ENCODE results near the gene SLC8A1.

The SLC8A1 gene

GRCh38 chr2:40192864-40193669 lies 258.8 kb downstream of the SLC8A1 start:
- peaks cover 3% of the 10 kb centered on the region for H3K4me1 ChIP-seq (ENCODE audit: control insufficient read depth, insufficient read depth, low read length)

GRCh38 chr2:40190457-40190856 lies 261.4 kb downstream of the SLC8A1 start:
- Histone ChIP-seq H3K9me3 (ENCODE audit: control insufficient read depth, insufficient read depth, low read length) (no peaks in the 10 kb centered on the region), H3K9ac (ENCODE audit: low read depth, low read length) (no peak overlapping the region), H3K4me1 (ENCODE audit: control insufficient read depth, insufficient read depth, low read length) (no peaks in the 10 kb centered on the region), H3K4me3 (ENCODE audit: low read depth, low read length) (no peak overlapping the region), H3K36me3 (ENCODE audit: control insufficient read depth, insufficient read depth, low read length) (no peaks in the 10 kb centered on the region), H3K27me3 (ENCODE audit: control insufficient read depth, insufficient read depth, low read length) (no peaks in the 10 kb centered on the region)

More at GRCh38 chr2:40192864-40193669, 258.8 kb downstream of the SLC8A1 start:
- Histone ChIP-seq H3K9ac (ENCODE audit: low read depth, low read length) (no peak overlapping the region), H3K27me3 (ENCODE audit: control insufficient read depth, insufficient read depth, low read length) (no peaks in the 10 kb centered on the region), H3K4me3 (ENCODE audit: low read depth, low read length) (no peak overlapping the region), H3K9me3 (ENCODE audit: control insufficient read depth, insufficient read depth, low read length) (no peaks in the 10 kb centered on the region), H3K36me3 (ENCODE audit: control insufficient read depth, insufficient read depth, low read length) (no peaks in the 10 kb centered on the region)

- Histone ChIP-seq H3K4me1 (ENCODE audit: control insufficient read depth, insufficient read depth, low read length) (no peaks in the 10 kb centered on the region), H3K27me3 (ENCODE audit: control insufficient read depth, insufficient read depth, low read length) (no peaks in the 10 kb centered on the region), H3K36me3 (ENCODE audit: control insufficient read depth, insufficient read depth, low read length) (no peaks in the 10 kb centered on the region), H3K9ac (ENCODE audit: low read depth, low read length) (no peak overlapping the region), H3K9me3 (ENCODE audit: control insufficient read depth, insufficient read depth, low read length) (no peaks in the 10 kb centered on the region), H3K4me3 (ENCODE audit: low read depth, low read length) (no peak overlapping the region)
Measured at GRCh38 chr2:40189881-40190280, 262.0 kb downstream of the SLC8A1 start.

- H3K9ac ChIP-seq (ENCODE audit: low read depth, low read length) = no peak overlapping the region
- no peaks in the 10 kb centered on the region for H3K27me3 ChIP-seq (ENCODE audit: control insufficient read depth, insufficient read depth, low read length)
- no peaks in the 10 kb centered on the region for H3K36me3 ChIP-seq (ENCODE audit: control insufficient read depth, insufficient read depth, low read length)
- H3K4me3 ChIP-seq (ENCODE audit: low read depth, low read length) = no peak overlapping the region
- no peaks in the 10 kb centered on the region for H3K9me3 ChIP-seq (ENCODE audit: control insufficient read depth, insufficient read depth, low read length)
- H3K4me1 ChIP-seq (ENCODE audit: control insufficient read depth, insufficient read depth, low read length) = no peaks in the 10 kb centered on the region
Measured at GRCh38 chr2:40187054-40187453, 264.8 kb downstream of the SLC8A1 start.

GRCh38 chr2:40184551-40184950 lies 267.3 kb downstream of the SLC8A1 start:
- H3K4me3 ChIP-seq (ENCODE audit: low read depth, low read length) = no peak overlapping the region
- no peaks in the 10 kb centered on the region for H3K27me3 ChIP-seq (ENCODE audit: control insufficient read depth, insufficient read depth, low read length)
- H3K9ac ChIP-seq (ENCODE audit: low read depth, low read length) = no peak overlapping the region
- no peaks in the 10 kb centered on the region for H3K36me3 ChIP-seq (ENCODE audit: control insufficient read depth, insufficient read depth, low read length)
- no peaks in the 10 kb centered on the region for H3K9me3 ChIP-seq (ENCODE audit: control insufficient read depth, insufficient read depth, low read length)
- no peaks in the 10 kb centered on the region for H3K4me1 ChIP-seq (ENCODE audit: control insufficient read depth, insufficient read depth, low read length)

- Histone ChIP-seq H3K9ac (ENCODE audit: low read depth, low read length) (no peak overlapping the region), H3K27me3 (ENCODE audit: control insufficient read depth, insufficient read depth, low read length) (no peaks in the 10 kb centered on the region), H3K4me1 (ENCODE audit: control insufficient read depth, insufficient read depth, low read length) (no peaks in the 10 kb centered on the region), H3K9me3 (ENCODE audit: control insufficient read depth, insufficient read depth, low read length) (no peaks in the 10 kb centered on the region), H3K4me3 (ENCODE audit: low read depth, low read length) (no peak overlapping the region), H3K36me3 (ENCODE audit: control insufficient read depth, insufficient read depth, low read length) (no peaks in the 10 kb centered on the region)
Measured at GRCh38 chr2:40181855-40182254, 270.0 kb downstream of the SLC8A1 start.

GRCh38 chr2:40179801-40180200 lies 272.1 kb downstream of the SLC8A1 start:
- H3K4me1 ChIP-seq (ENCODE audit: control insufficient read depth, insufficient read depth, low read length) = no peaks in the 10 kb centered on the region
- no peaks in the 10 kb centered on the region for H3K36me3 ChIP-seq (ENCODE audit: control insufficient read depth, insufficient read depth, low read length)

GRCh38 chr2:40178971-40179370 lies 272.9 kb downstream of the SLC8A1 start:
- H3K4me3 ChIP-seq (ENCODE audit: low read depth, low read length) = no peak overlapping the region

More at GRCh38 chr2:40179801-40180200, 272.1 kb downstream of the SLC8A1 start:
- no peak overlapping the region for H3K4me3 ChIP-seq (ENCODE audit: low read depth, low read length)
- no peaks in the 10 kb centered on the region for H3K9me3 ChIP-seq (ENCODE audit: control insufficient read depth, insufficient read depth, low read length)
- H3K27me3 ChIP-seq (ENCODE audit: control insufficient read depth, insufficient read depth, low read length) = no peaks in the 10 kb centered on the region
- H3K9ac ChIP-seq (ENCODE audit: low read depth, low read length) = no peak overlapping the region

GRCh38 chr2:40178171-40178778 lies 273.6 kb downstream of the SLC8A1 start:
- no peaks in the 10 kb centered on the region for H3K36me3 ChIP-seq (ENCODE audit: control insufficient read depth, insufficient read depth, low read length)
- H3K27me3 ChIP-seq (ENCODE audit: control insufficient read depth, insufficient read depth, low read length) = no peaks in the 10 kb centered on the region
- H3K4me3 ChIP-seq (ENCODE audit: low read depth, low read length) = no peak overlapping the region

More at GRCh38 chr2:40178971-40179370, 272.9 kb downstream of the SLC8A1 start:
- Histone ChIP-seq H3K4me1 (ENCODE audit: control insufficient read depth, insufficient read depth, low read length) (no peaks in the 10 kb centered on the region), H3K9me3 (ENCODE audit: control insufficient read depth, insufficient read depth, low read length) (no peaks in the 10 kb centered on the region), H3K9ac (ENCODE audit: low read depth, low read length) (no peak overlapping the region), H3K27me3 (ENCODE audit: control insufficient read depth, insufficient read depth, low read length) (no peaks in the 10 kb centered on the region), H3K36me3 (ENCODE audit: control insufficient read depth, insufficient read depth, low read length) (no peaks in the 10 kb centered on the region)

GRCh38 chr2:40177366-40177765 lies 274.5 kb downstream of the SLC8A1 start:
- Histone ChIP-seq H3K9me3 (ENCODE audit: control insufficient read depth, insufficient read depth, low read length) (no peaks in the 10 kb centered on the region), H3K27me3 (ENCODE audit: control insufficient read depth, insufficient read depth, low read length) (no peaks in the 10 kb centered on the region), H3K36me3 (ENCODE audit: control insufficient read depth, insufficient read depth, low read length) (no peaks in the 10 kb centered on the region), H3K4me1 (ENCODE audit: control insufficient read depth, insufficient read depth, low read length) (no peaks in the 10 kb centered on the region), H3K9ac (ENCODE audit: low read depth, low read length) (no peak overlapping the region), H3K4me3 (ENCODE audit: low read depth, low read length) (no peak overlapping the region)

More at GRCh38 chr2:40178171-40178778, 273.6 kb downstream of the SLC8A1 start:
- Histone ChIP-seq H3K9ac (ENCODE audit: low read depth, low read length) (no peak overlapping the region), H3K4me1 (ENCODE audit: control insufficient read depth, insufficient read depth, low read length) (no peaks in the 10 kb centered on the region), H3K9me3 (ENCODE audit: control insufficient read depth, insufficient read depth, low read length) (no peaks in the 10 kb centered on the region)

GRCh38 chr2:40173276-40173675 lies 278.6 kb downstream of the SLC8A1 start:
- H3K36me3 ChIP-seq (ENCODE audit: control insufficient read depth, insufficient read depth, low read length) = no peaks in the 10 kb centered on the region

GRCh38 chr2:40169856-40170255 lies 282.0 kb downstream of the SLC8A1 start:
- Histone ChIP-seq H3K4me3 (ENCODE audit: low read depth, low read length) (no peak overlapping the region), H3K4me1 (ENCODE audit: control insufficient read depth, insufficient read depth, low read length) (no peaks in the 10 kb centered on the region), H3K9me3 (ENCODE audit: control insufficient read depth, insufficient read depth, low read length) (no peaks in the 10 kb centered on the region), H3K9ac (ENCODE audit: low read depth, low read length) (no peak overlapping the region), H3K27me3 (ENCODE audit: control insufficient read depth, insufficient read depth, low read length) (no peaks in the 10 kb centered on the region), H3K36me3 (ENCODE audit: control insufficient read depth, insufficient read depth, low read length) (no peaks in the 10 kb centered on the region)

More at GRCh38 chr2:40173276-40173675, 278.6 kb downstream of the SLC8A1 start:
- Histone ChIP-seq H3K9me3 (ENCODE audit: control insufficient read depth, insufficient read depth, low read length) (no peaks in the 10 kb centered on the region), H3K27me3 (ENCODE audit: control insufficient read depth, insufficient read depth, low read length) (no peaks in the 10 kb centered on the region), H3K9ac (ENCODE audit: low read depth, low read length) (no peak overlapping the region), H3K4me3 (ENCODE audit: low read depth, low read length) (no peak overlapping the region), H3K4me1 (ENCODE audit: control insufficient read depth, insufficient read depth, low read length) (no peaks in the 10 kb centered on the region)
